Measurements from ENCODE around the gene UROC1. TPM values are rescaled to one million over a fixed set of nuclear protein-coding genes. Genes with fewer than 3 reads are reported as not detected.

The UROC1 gene
- not detected in 2 replicates for total RNA-seq (ENCODE audit: low replicate concordance)

GRCh38 chr3:126517291-126517951, at the start of gene UROC1:
Gene UROC1 (minus strand): TSS chr3:126517773. CDS start chr3:126517719, 54 bp downstream.
- H3K4me3 ChIP-seq (ENCODE audit: low read depth, low read length) = no peak within 1 kb of the TSS
- no peak for DNase-seq (ENCODE audit: low read depth)
- TF ChIP-seq, protein P1, sequence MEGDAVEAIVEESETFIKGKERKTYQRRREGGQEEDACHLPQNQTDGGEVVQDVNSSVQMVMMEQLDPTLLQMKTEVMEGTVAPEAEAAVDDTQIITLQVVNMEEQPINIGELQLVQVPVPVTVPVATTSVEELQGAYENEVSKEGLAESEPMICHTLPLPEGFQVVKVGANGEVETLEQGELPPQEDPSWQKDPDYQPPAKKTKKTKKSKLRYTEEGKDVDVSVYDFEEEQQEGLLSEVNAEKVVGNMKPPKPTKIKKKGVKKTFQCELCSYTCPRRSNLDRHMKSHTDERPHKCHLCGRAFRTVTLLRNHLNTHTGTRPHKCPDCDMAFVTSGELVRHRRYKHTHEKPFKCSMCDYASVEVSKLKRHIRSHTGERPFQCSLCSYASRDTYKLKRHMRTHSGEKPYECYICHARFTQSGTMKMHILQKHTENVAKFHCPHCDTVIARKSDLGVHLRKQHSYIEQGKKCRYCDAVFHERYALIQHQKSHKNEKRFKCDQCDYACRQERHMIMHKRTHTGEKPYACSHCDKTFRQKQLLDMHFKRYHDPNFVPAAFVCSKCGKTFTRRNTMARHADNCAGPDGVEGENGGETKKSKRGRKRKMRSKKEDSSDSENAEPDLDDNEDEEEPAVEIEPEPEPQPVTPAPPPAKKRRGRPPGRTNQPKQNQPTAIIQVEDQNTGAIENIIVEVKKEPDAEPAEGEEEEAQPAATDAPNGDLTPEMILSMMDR (IDR thresholded peaks at IDR 0.05; ENCODE audit: insufficient read depth, low read length) = no peak

GRCh38 chr3:126562737-126563276, 45.2 kb upstream of the UROC1 start:
- TF ChIP-seq, protein P1 (IDR thresholded peaks at IDR 0.05; ENCODE audit: insufficient read depth, low read length) = no peak
- DNase-seq (ENCODE audit: low read depth) = no peak
- no peak overlapping the region for H3K4me3 ChIP-seq (ENCODE audit: low read depth, low read length)

- TF ChIP-seq, protein P1 (IDR thresholded peaks at IDR 0.05; ENCODE audit: insufficient read depth, low read length) = no peak
- no peak within 1 kb of the TSS for H3K4me3 ChIP-seq (ENCODE audit: low read depth, low read length)
- DNase-seq (ENCODE audit: low read depth) = no peak
These were observed 40.9 kb upstream of the UROC1 start, which contains the start of gene C3orf22 for GRCh38 chr3:126558336-126559071. Gene C3orf22 (minus strand): TSS chr3:126558932. CDS start chr3:126553390, 5,542 bp downstream.

DNA sequence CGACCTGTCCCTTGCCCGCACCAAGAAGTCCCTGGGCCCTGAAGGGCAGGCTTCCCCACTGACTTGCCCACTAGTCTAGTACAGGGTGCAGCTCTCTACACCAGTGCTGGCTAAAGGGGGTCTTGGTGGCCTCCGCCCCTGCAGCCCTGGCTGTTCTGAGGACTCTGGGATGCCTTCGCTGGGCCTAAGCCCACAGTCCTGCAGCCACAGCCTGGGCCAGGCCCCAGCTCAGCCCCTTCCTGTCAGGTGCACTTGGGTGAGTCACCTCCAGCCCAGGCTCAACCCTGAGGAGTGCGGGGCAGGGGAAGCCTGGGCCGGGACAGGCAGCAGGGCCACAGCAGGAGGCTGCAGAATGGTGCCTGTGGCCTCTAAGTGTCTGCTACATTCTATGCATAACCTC, 40.2 kb upstream of the UROC1 start:
- no peak overlapping the region for H3K4me3 ChIP-seq (ENCODE audit: low read depth, low read length)
- TF ChIP-seq, protein P1 (IDR thresholded peaks at IDR 0.05; ENCODE audit: insufficient read depth, low read length) = no peak
- DNase-seq (ENCODE audit: low read depth) = no peak

DNA sequence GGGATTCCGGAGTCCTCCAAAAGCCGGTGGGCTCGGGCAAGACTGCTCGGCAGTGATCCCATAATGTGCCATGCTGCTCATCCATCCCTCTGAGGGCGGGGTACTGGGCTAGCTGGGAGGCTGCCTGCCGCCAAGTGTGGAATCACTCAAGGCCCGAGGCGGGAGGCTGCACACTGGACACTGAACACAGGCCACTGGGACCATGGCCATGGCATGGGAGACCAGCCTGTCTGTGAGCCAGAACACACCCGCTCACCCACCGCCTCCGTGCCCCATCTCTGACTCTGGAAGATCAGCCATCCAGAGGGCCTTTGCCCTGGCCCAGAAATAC, 39.8 kb upstream of the UROC1 start:
- DNase-seq (ENCODE audit: low read depth) = no peak
- TF ChIP-seq, protein P1 (IDR thresholded peaks at IDR 0.05; ENCODE audit: insufficient read depth, low read length) = no peak
- no peak overlapping the region for H3K4me3 ChIP-seq (ENCODE audit: low read depth, low read length)

- DNase-seq (ENCODE audit: low read depth) = no peak
- TF ChIP-seq, protein P1 (IDR thresholded peaks at IDR 0.05; ENCODE audit: insufficient read depth, low read length) = no peak
- H3K4me3 ChIP-seq (ENCODE audit: low read depth, low read length) = no peak overlapping the region
These were observed 39.3 kb upstream of the UROC1 start for GRCh38 chr3:126556637-126557414.
